Measurements from ENCODE around the gene GNAI3. TPM values are rescaled to one million over a fixed set of nuclear protein-coding genes. Genes with fewer than 3 reads are reported as not detected.
A peak's percentile ranks its signal among the peaks of the same experiment; 100 is the strongest.

GNAI3 gene
- polyA plus RNA-seq, 1 experiment, result 4.7 TPM

DNA sequence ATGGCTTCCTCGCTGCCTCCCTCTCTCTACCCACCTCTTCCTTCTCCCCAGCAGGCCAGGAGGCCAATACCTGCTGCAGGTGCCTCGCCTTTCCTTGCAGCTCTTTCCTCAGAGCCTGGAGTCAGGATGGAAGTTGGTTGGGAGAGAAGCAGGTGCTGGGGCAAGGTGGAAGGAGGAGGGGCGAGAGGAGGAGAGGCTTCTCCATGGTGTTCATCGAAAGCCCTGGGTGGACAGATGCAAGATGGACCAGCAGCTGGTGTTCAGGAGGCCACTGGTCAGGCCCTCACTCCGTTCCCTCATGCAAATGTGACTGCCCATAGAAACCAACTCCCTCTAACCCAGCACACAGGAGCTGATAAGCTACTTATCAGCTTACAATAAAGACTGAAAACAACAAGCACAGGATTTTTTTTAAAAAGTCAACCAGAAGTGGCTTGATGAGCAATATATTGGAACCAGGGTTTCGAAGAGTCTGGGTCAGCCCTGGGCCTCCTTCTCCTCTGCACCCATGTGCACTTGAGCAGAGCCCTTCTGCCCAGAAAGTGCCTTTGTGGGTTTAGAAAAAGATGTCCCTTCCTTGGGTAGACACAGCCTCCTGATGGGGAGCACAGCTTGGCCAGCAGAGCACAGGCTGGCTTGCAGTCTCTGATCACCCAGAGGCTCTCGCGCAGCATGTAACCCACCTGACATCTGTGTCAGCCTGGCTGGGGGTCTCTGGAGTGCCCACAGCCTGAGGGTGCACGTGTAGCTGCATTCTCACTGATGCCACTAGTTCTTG is 90.8 kb downstream of the GNAI3 start:
- H3K36me3 ChIP-seq (ENCODE audit: control insufficient read depth, insufficient read depth, low read length), result no peaks in the 10 kb centered on the region
- ChIA-PET CTCF (interaction anchor here (0.7 to 11.8 kb wide), 26 partner anchors 14 to 372 kb away, joined by 3 to 288 read pairs (median 7); partner anchors contain the start of genes AHCYL1, AMPD2, CYB561D1 and EPS8L3), POLR2A (interaction anchor here (1.4 kb wide), 1 partner anchor 91 kb away, joined by 5 read pairs; the partner anchor contains the start of gene GNAI3)
- TF ChIP-seq, protein P1, sequence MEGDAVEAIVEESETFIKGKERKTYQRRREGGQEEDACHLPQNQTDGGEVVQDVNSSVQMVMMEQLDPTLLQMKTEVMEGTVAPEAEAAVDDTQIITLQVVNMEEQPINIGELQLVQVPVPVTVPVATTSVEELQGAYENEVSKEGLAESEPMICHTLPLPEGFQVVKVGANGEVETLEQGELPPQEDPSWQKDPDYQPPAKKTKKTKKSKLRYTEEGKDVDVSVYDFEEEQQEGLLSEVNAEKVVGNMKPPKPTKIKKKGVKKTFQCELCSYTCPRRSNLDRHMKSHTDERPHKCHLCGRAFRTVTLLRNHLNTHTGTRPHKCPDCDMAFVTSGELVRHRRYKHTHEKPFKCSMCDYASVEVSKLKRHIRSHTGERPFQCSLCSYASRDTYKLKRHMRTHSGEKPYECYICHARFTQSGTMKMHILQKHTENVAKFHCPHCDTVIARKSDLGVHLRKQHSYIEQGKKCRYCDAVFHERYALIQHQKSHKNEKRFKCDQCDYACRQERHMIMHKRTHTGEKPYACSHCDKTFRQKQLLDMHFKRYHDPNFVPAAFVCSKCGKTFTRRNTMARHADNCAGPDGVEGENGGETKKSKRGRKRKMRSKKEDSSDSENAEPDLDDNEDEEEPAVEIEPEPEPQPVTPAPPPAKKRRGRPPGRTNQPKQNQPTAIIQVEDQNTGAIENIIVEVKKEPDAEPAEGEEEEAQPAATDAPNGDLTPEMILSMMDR (IDR thresholded peaks at IDR 0.05; ENCODE audit: insufficient read depth, low read depth, low read length), result no peak
- H3K4me3 ChIP-seq (ENCODE audit: low read depth, low read length), result no peak overlapping the region
- H3K27me3 ChIP-seq (ENCODE audit: control insufficient read depth, insufficient read depth, low read length), result no peaks in the 10 kb centered on the region
- DNase-seq (ENCODE audit: low read depth), result no peak

DNA sequence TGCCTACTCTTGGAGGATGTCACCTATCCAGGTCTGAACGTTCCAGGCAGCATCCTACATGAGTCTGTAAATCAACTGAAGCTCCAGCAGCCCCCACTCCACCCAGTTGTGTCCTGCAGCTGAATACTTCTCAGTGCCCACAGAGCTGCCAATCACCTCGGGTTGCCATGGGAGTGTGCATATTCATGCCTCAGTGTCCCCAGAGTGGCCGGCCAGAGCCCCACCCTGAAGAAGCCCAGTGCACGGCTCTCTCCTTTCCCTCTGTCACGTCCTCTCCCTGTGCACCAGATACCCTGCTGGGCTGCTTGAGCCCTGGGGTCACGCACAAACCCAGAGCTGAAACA is 91.4 kb downstream of the GNAI3 start:
- Histone ChIP-seq H3K36me3 (ENCODE audit: control insufficient read depth, insufficient read depth, low read length) (no peaks in the 10 kb centered on the region), H3K27me3 (ENCODE audit: control insufficient read depth, insufficient read depth, low read length) (no peaks in the 10 kb centered on the region), H3K4me3 (ENCODE audit: low read depth, low read length) (no peak overlapping the region)
- POLR2A ChIA-PET, result interaction anchor here (0.5 to 1.4 kb wide), 2 partner anchors 84 to 91 kb away, joined by 5 to 6 read pairs; partner anchors contain the start of gene GNAI3
- DNase-seq (ENCODE audit: low read depth), result no peak
- CTCF ChIA-PET, result interaction anchor here (0.6 to 11.8 kb wide), 44 partner anchors 14 to 396 kb away, joined by 3 to 288 read pairs (median 6); partner anchors contain the start of genes AHCYL1, AMPD2, CYB561D1 and EPS8L3
- TF ChIP-seq, protein P1 (IDR thresholded peaks at IDR 0.05; ENCODE audit: insufficient read depth, low read depth, low read length), result no peak

DNA sequence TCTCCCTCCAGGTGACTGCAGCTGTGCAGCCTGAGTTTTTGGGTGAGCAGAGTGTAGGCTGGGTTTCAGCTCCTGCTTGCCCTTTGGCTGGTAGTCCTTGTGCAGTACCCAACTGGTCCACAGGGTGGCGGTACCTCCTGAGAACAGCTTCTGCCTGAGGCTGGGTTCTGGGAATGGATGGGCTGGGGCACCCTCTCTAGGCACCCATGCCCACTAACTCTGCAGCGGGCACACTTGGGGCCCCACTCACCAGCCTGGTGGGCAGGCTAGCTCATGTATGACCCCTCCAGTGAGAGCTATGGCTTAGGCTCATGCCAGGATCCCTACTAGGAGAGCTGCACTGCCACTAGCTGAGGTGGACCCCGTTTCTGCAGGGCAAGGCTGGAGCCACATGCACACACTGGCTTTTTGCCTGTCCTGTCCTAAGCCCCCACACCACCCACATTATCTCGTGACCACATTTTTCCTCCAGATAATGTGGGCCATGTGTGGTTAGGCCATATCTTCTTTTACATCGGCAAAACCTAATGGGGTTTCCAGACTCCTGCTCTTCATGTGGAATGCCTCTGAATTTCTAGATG is 92.0 kb downstream of the GNAI3 start:
- TF ChIP-seq, protein P1 (IDR thresholded peaks at IDR 0.05; ENCODE audit: insufficient read depth, low read depth, low read length), result peak; percentile 95
- Histone ChIP-seq H3K27me3 (ENCODE audit: control insufficient read depth, insufficient read depth, low read length) (no peaks in the 10 kb centered on the region), H3K36me3 (ENCODE audit: control insufficient read depth, insufficient read depth, low read length) (no peaks in the 10 kb centered on the region), H3K4me3 (ENCODE audit: low read depth, low read length) (no peak overlapping the region)
- POLR2A ChIA-PET, result interaction anchor here (0.5 to 1.4 kb wide), 3 partner anchors 83 to 129 kb away, joined by 4 to 6 read pairs (median 5); partner anchors contain the start of gene GNAI3
- DNase-seq (ENCODE audit: low read depth), result no peak
- CTCF ChIA-PET, result interaction anchor here (0.6 to 11.8 kb wide), 48 partner anchors 13 to 395 kb away, joined by 3 to 288 read pairs (median 4); partner anchors contain the start of genes AHCYL1, AMPD2, CYB561D1 and EPS8L3

DNA sequence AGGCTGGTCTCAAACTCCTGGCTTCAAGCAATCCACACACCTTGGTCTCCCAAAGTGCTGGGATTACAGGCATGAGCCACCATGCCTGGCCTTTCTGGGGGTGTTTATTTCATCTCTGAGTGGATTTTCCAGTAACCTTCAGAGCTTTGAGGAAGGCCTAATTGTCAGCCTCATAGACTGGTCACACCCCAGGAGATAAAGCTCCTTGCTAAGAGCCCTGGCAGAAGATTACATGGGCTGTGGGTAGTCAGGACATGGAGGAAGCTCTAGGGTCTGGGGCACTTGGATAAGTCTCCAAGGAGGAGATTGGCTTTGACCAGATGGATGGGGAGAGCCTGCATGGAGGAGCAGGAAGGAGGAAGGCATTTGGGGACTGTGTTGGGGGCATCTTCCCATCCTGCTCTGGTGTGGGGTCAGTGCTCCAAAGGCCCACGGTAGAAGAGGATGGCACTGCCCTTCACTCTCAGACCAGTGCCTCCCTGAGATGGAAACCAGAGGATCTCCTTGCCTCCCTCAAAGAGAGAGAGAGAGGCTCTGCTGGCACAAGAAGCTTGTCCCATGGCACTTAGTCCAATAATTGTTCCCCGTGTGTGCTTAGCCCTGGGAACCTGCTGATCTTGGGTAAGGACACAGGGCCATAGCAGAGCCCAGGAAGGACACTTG is 92.8 kb downstream of the GNAI3 start:
- TF ChIP-seq, protein P1 (IDR thresholded peaks at IDR 0.05; ENCODE audit: insufficient read depth, low read depth, low read length), result no peak
- POLR2A ChIA-PET, result interaction anchor here (0.6 kb wide), 1 partner anchor 128 kb away, joined by 4 read pairs; no protein-coding TSS in a partner anchor
- CTCF ChIA-PET, result interaction anchor here (0.8 to 11.8 kb wide), 24 partner anchors 12 to 370 kb away, joined by 3 to 288 read pairs (median 7); partner anchors contain the start of genes AHCYL1, AMPD2, EPS8L3 and GNAI3
- DNase-seq (ENCODE audit: low read depth), result no peak
- H3K27me3 ChIP-seq (ENCODE audit: control insufficient read depth, insufficient read depth, low read length), result no peaks in the 10 kb centered on the region
- H3K36me3 ChIP-seq (ENCODE audit: control insufficient read depth, insufficient read depth, low read length), result no peaks in the 10 kb centered on the region
- no peak overlapping the region for H3K4me3 ChIP-seq (ENCODE audit: low read depth, low read length)
